ENCODE results near the gene TNFRSF14. TPM values are rescaled to one million over a fixed set of nuclear protein-coding genes. Genes with fewer than 3 reads are reported as not detected.
A peak's percentile ranks its signal among the peaks of the same experiment; 100 is the strongest.

Gene TNFRSF14
- total RNA-seq, 2 experiments from 2014 or later, result 191 to 194 TPM

GRCh38 chr1:2606881-2607621 lies 50.9 kb downstream of the TNFRSF14 start:
- CTCF ChIA-PET, result no interaction called here
- DNase-seq, result peak in 1 of 14 experiments; percentile 27

GRCh38 chr1:2607641-2608091 lies 51.5 kb downstream of the TNFRSF14 start:
- H3K9me3 ChIP-seq (ENCODE audit: control insufficient read depth in 1 of 2, insufficient read depth in 1 of 2, low read length in 2 of 2), result peaks cover 0 to 17% of the 10 kb centered on the region in 2 experiments
- H3K27me3 ChIP-seq (ENCODE audit: control insufficient read depth in 1 of 2, insufficient read depth in 2 of 2, low read length in 2 of 2), result no peaks in the 10 kb centered on the region
- H3K27ac ChIP-seq (ENCODE audit: low read depth in 1 of 2, low read length in 2 of 2), result no peak overlapping the region
- no peaks in the 10 kb centered on the region for H3K36me3 Mint-ChIP-seq (ENCODE audit: low read depth)
- intact Hi-C loops (cut with DNase I, micrococcal nuclease), result no loop called here
- ChIA-PET POLR2A (no interaction called here), CTCF (no interaction called here)
- H3K4me1 ChIP-seq (ENCODE audit: insufficient read depth, low read length), result peaks cover 3% of the 10 kb centered on the region
- peaks cover 3% of the 10 kb centered on the region for H3K27me3 Mint-ChIP-seq
- H3K9me3 Mint-ChIP-seq, result no peaks in the 10 kb centered on the region
- TF ChIP-seq CTCF (IDR thresholded peaks at IDR 0.05), result no peak
- no peak overlapping the region for H3K4me3 Mint-ChIP-seq
- H3K4me3 ChIP-seq (ENCODE audit: low read length), result no peak overlapping the region
- no peaks in the 10 kb centered on the region for H3K4me1 Mint-ChIP-seq (ENCODE audit: low read depth)
- DNase-seq (peak in 1 of 14 experiments; percentile 19), ATAC-seq (ENCODE audit: poor library complexity) (no peak)
- H3K36me3 ChIP-seq (ENCODE audit: insufficient read depth, low read length), result no peaks in the 10 kb centered on the region
- no peak overlapping the region for H3K27ac Mint-ChIP-seq

More at GRCh38 chr1:2606881-2607621, 50.9 kb downstream of the TNFRSF14 start:
- Histone ChIP-seq H3K36me3 (ENCODE audit: insufficient read depth, low read length) (no peaks in the 10 kb centered on the region), H3K27ac (ENCODE audit: low read depth in 1 of 2, low read length in 2 of 2) (no peak overlapping the region), H3K4me1 (ENCODE audit: insufficient read depth, low read length) (peaks cover 3% of the 10 kb centered on the region), H3K27me3 (ENCODE audit: control insufficient read depth in 1 of 2, insufficient read depth in 2 of 2, low read length in 2 of 2) (no peaks in the 10 kb centered on the region), H3K4me3 (ENCODE audit: low read length) (no peak overlapping the region), H3K9me3 (ENCODE audit: control insufficient read depth in 1 of 2, insufficient read depth in 1 of 2, low read length in 2 of 2) (peaks cover 0 to 16% of the 10 kb centered on the region in 2 experiments)
- no peak for TF ChIP-seq CTCF (IDR thresholded peaks at IDR 0.05)
- no peak for ATAC-seq (ENCODE audit: poor library complexity)
- H3K27me3 Mint-ChIP-seq, result no peaks in the 10 kb centered on the region
- no peaks in the 10 kb centered on the region for H3K4me1 Mint-ChIP-seq (ENCODE audit: low read depth)
- H3K9me3 Mint-ChIP-seq, result no peaks in the 10 kb centered on the region
- H3K27ac Mint-ChIP-seq, result no peak overlapping the region
- POLR2A ChIA-PET, result no interaction called here
- H3K4me3 Mint-ChIP-seq, result no peak overlapping the region
- intact Hi-C loops (cut with DNase I, micrococcal nuclease), result no loop called here
- H3K36me3 Mint-ChIP-seq (ENCODE audit: low read depth), result no peaks in the 10 kb centered on the region

- ATAC-seq (ENCODE audit: poor library complexity) (no peak), DNase-seq (peak in 2 of 14 experiments; percentile 15 to 28)
- H3K4me1 ChIP-seq (ENCODE audit: insufficient read depth, low read length), result peaks cover 3% of the 10 kb centered on the region
- peaks cover 8 to 25% of the 10 kb centered on the region in 2 experiments for H3K9me3 ChIP-seq (ENCODE audit: control insufficient read depth in 1 of 2, insufficient read depth in 1 of 2, low read length in 2 of 2)
- Mint-ChIP-seq H3K27me3 (peaks cover 3% of the 10 kb centered on the region), H3K27ac (no peak overlapping the region), H3K9me3 (peaks cover 6% of the 10 kb centered on the region), H3K4me1 (ENCODE audit: low read depth) (no peaks in the 10 kb centered on the region), H3K36me3 (ENCODE audit: low read depth) (no peaks in the 10 kb centered on the region), H3K4me3 (no peak overlapping the region)
- H3K36me3 ChIP-seq (ENCODE audit: insufficient read depth, low read length), result no peaks in the 10 kb centered on the region
- H3K27ac ChIP-seq (ENCODE audit: low read depth in 1 of 2, low read length in 2 of 2), result no peak overlapping the region
- TF ChIP-seq CTCF (IDR thresholded peaks at IDR 0.05), result no peak
- CTCF ChIA-PET, result interaction anchor here (0.5 kb wide), 1 partner anchor 1015 kb away, joined by 3 read pairs; no protein-coding TSS in a partner anchor
- POLR2A ChIA-PET, result no interaction called here
- intact Hi-C loops (cut with DNase I, micrococcal nuclease), result no loop called here
- no peaks in the 10 kb centered on the region for H3K27me3 ChIP-seq (ENCODE audit: control insufficient read depth in 1 of 2, insufficient read depth in 2 of 2, low read length in 2 of 2)
- no peak overlapping the region for H3K4me3 ChIP-seq (ENCODE audit: low read length)
These were observed 53.3 kb downstream of the TNFRSF14 start for GRCh38 chr1:2609319-2610035.

Measured in CD4-positive, alpha-beta T cell (primary cell).